Measurements from ENCODE around the gene MAGEB17. TPM values are rescaled to one million over a fixed set of nuclear protein-coding genes. Genes with fewer than 3 reads are reported as not detected.

Gene MAGEB17
- total and polyA plus RNA-seq, 3 donors from 2014 or later = 2.0 to 4.1 (median 3.7) TPM

DNA sequence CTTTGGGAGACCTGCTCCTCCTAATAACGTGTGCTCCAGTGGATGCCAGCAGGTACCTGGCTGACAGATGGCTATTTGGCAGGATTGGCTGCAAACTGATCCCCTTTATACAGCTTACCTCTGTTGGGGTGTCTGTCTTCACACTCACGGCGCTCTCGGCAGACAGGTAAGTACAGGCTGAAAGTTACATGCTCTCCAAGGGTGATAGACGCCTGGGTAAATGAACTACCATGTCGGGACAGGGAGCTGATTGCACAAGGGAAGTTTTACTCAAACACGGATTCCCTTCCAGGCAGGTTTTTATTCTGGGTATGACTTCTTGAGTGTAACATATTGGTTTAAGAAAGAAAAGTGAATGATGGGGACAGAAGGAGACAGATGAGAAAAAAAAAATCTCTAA is 43.1 kb upstream of the MAGEB17 start:
- 68 to 86% methylated on average over 4 to 7 of the region's 7 CpGs for WGBS, 2 donors
- DNase-seq = no peak
- TF ChIP-seq CTCF (IDR thresholded peaks at IDR 0.05) (no peak), POLR2A (IDR thresholded peaks at IDR 0.05) (no peak)
- Histone ChIP-seq H3K4me3 (no peak overlapping the region), H3K9me3 (no peaks in the 10 kb centered on the region), H3K36me3 (ENCODE audit: low read depth, missing control alignments) (no peaks in the 10 kb centered on the region), H3K27ac (no peak overlapping the region), H3K4me1 (no peaks in the 10 kb centered on the region), H3K27me3 (no peaks in the 10 kb centered on the region)
- intact Hi-C loops (cut with DNase I; ENCODE audit: low total_unique reads) = no loop called here

DNA sequence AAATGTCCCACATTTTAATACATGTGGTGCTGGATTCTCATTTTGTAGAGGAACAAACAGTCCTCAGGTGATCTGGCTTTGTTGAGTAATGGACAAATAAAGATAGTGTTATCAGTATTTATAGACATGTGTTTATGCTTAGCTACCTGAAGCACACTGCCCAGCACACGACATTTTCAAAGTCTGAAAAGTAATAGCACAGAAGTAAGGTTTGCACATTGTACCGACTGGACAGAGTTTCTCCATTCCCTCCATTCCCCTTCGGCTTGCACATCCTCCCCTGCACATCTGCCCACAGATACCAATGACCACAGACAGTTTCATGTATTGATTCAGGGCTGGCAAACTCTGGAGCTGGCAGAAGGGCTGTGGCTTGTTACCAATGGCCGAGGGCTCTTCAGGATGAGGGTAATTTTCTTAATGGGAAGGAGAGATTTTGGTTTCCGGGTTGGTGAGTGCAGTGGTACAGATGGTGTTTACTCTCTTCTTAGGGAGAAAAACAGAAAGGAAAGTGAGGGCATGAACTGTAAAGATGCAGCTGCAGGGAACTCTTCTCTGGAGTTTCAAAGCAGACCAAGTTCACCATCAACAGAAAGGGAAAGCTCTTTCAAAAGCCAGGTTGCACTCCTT is 41.6 kb upstream of the MAGEB17 start:
- TF ChIP-seq CTCF (IDR thresholded peaks at IDR 0.05) (no peak), POLR2A (IDR thresholded peaks at IDR 0.05) (no peak)
- Histone ChIP-seq H3K36me3 (ENCODE audit: low read depth, missing control alignments) (no peaks in the 10 kb centered on the region), H3K27me3 (no peaks in the 10 kb centered on the region), H3K4me3 (no peak overlapping the region), H3K4me1 (no peaks in the 10 kb centered on the region), H3K9me3 (no peaks in the 10 kb centered on the region), H3K27ac (no peak overlapping the region)
- DNase-seq = no peak
- 63 to 76% methylated on average over 4 to 5 of the region's 5 CpGs for WGBS, 2 donors
- intact Hi-C loops (cut with DNase I; ENCODE audit: low total_unique reads) = no loop called here

- H3K4me3 ChIP-seq = no peak overlapping the region
- H3K27me3 ChIP-seq = no peaks in the 10 kb centered on the region
- H3K9me3 ChIP-seq = no peaks in the 10 kb centered on the region
- 68 to 78% methylated on average over 2 of the region's 2 CpGs for WGBS, 2 donors
- H3K4me1 ChIP-seq = no peaks in the 10 kb centered on the region
- intact Hi-C loops (cut with DNase I; ENCODE audit: low total_unique reads) = no loop called here
- no peak for DNase-seq
- TF ChIP-seq POLR2A (IDR thresholded peaks at IDR 0.05) (no peak), CTCF (IDR thresholded peaks at IDR 0.05) (no peak)
- H3K36me3 ChIP-seq (ENCODE audit: low read depth, missing control alignments) = no peaks in the 10 kb centered on the region
- H3K27ac ChIP-seq = no peak overlapping the region
These were observed 36.6 kb upstream of the MAGEB17 start for GRCh38 chrX:16130707-16131106.

- Histone ChIP-seq H3K27ac (no peak overlapping the region), H3K27me3 (no peaks in the 10 kb centered on the region), H3K36me3 (ENCODE audit: low read depth, missing control alignments) (no peaks in the 10 kb centered on the region), H3K4me3 (no peak overlapping the region), H3K9me3 (no peaks in the 10 kb centered on the region), H3K4me1 (no peaks in the 10 kb centered on the region)
- intact Hi-C loops (cut with DNase I; ENCODE audit: low total_unique reads) = no loop called here
- TF ChIP-seq POLR2A (IDR thresholded peaks at IDR 0.05) = no peak
- no peak for TF ChIP-seq CTCF (IDR thresholded peaks at IDR 0.05)
- DNase-seq = no peak
- 88 to 100% methylated on average over 1 of the region's 1 CpG for WGBS, 2 donors
These were observed 32.3 kb upstream of the MAGEB17 start for GRCh38 chrX:16134936-16135335.

GRCh38 chrX:16136080-16136479 is 31.2 kb upstream of the MAGEB17 start:
- intact Hi-C loops (cut with DNase I; ENCODE audit: low total_unique reads) = no loop called here
- H3K9me3 ChIP-seq = no peaks in the 10 kb centered on the region
- no peak for DNase-seq
- 68 to 77% methylated on average over 2 of the region's 2 CpGs for WGBS, 2 donors
- no peaks in the 10 kb centered on the region for H3K27me3 ChIP-seq
- H3K4me3 ChIP-seq = no peak overlapping the region
- TF ChIP-seq POLR2A (IDR thresholded peaks at IDR 0.05) (no peak), CTCF (IDR thresholded peaks at IDR 0.05) (no peak)
- no peaks in the 10 kb centered on the region for H3K36me3 ChIP-seq (ENCODE audit: low read depth, missing control alignments)
- H3K4me1 ChIP-seq = no peaks in the 10 kb centered on the region
- no peak overlapping the region for H3K27ac ChIP-seq

Data from testis (tissue), 3 donors.